K562 (cell line): ENCODE data around the gene SLC43A1. TPM values are rescaled to one million over a fixed set of nuclear protein-coding genes. Genes with fewer than 3 reads are reported as not detected.

Experiments
- ATAC-seq: fragments of 200-7000 bp; cut with Tn5 transposase; 3 replicates; pipeline ENCODE4 v1.9.1; 2020; ENCODE audit warnings: moderate library complexity
- BruUV-seq: library from RNA; stranded (reverse); fragments of 400-500 nt; replicated peaks from 2 replicates; lab custom pipeline; 2021; lab: Mats Ljungman, UMichigan
- CTCF ChIA-PET: fragments of 300-600 bp; formaldehyde crosslinking; extraction: SDS; loops from one replicate; lab custom pipeline; 2021; ENCODE audit warnings: low intra/inter-chr PET ratio; lab: Yijun Ruan, JAX
- POLR2A ChIA-PET: fragments of 300-600, 350-650 bp; sonication (Branson Sonifier 250); formaldehyde crosslinking; extraction: SDS; loops from one replicate; lab custom pipeline; 2021; ENCODE audit warnings: antibody characterized with exemption, inconsistent platforms; lab: Yijun Ruan, JAX
- DNase-seq, 4 experiments: peaks; one replicate each; pipeline versions ENCODE4 v3.0.0 to v3.0.0-alpha.2; 2011 to 2018; ENCODE audit warnings: low spot score in 3 of 4, mixed read lengths in 3 of 4; ENCODE audit errors: extremely low read depth in 1 of 4
- FAIRE-seq: peaks from 2 replicates; lab custom pipeline; 2011; peaks lifted over from hg19 to GRCh38; lab: Jason Lieb, UNC
- H2AFZ ChIP-seq: 2 replicates; pipeline ENCODE4 v1.6.0; 2011; ENCODE audit warnings: low read depth, low read length, control low read depth, inconsistent platforms
- H3K27ac ChIP-seq: fragments of 200-600 bp; 3 replicates; pipeline ENCODE4 v1.8.0; 2011; ENCODE audit warnings: low read depth, mild to moderate bottlenecking, control low read depth, inconsistent platforms, low read length, moderate library complexity, mixed read lengths; ENCODE audit errors: extremely low read depth
- H3K27me3 ChIP-seq, 2 experiments: fragments of 300-600 bp in 1 of 2; 2 replicates in 1 of 2; 3 replicates in 1 of 2; pipeline versions ENCODE4 v1.6.0 to v1.8.0; 2011; ENCODE audit warnings: inconsistent platforms in 2 of 2, low read length in 2 of 2, mild to moderate bottlenecking in 1 of 2, mixed read lengths in 1 of 2, moderate library complexity in 1 of 2; ENCODE audit not compliant: control insufficient read depth in 2 of 2, insufficient read depth in 2 of 2
- H3K36me3 ChIP-seq: fragments of 300-600 bp; 3 replicates; pipeline ENCODE4 v1.8.0; 2011; ENCODE audit warnings: mild to moderate bottlenecking, low read length, inconsistent platforms; ENCODE audit not compliant: control insufficient read depth, insufficient read depth
- H3K4me1 ChIP-seq, 2 experiments: fragments of 200-600 bp in 1 of 2; replicated peaks in 1 of 2; 2 replicates in 1 of 2; 3 replicates in 1 of 2; pipeline versions ENCODE4 v1.5.1 to v1.8.0; 2011; ENCODE audit warnings: inconsistent platforms in 2 of 2, low read length in 2 of 2, mild to moderate bottlenecking in 1 of 2, mixed read lengths in 1 of 2, moderate library complexity in 1 of 2; ENCODE audit not compliant: control insufficient read depth in 2 of 2, insufficient read depth in 2 of 2
- H3K4me2 ChIP-seq: 2 replicates; pipeline ENCODE4 v1.6.1; 2011; ENCODE audit warnings: low read length, control low read depth, inconsistent platforms, mixed read lengths; ENCODE audit not compliant: insufficient read depth
- H3K4me3 ChIP-seq: fragments of 200-600 bp; sonication (generic), shearing (Covaris generic); 2 replicates; pipeline ENCODE4 v1.5.1; 2016; ENCODE audit warnings: control low read depth, inconsistent platforms
- H3K79me2 ChIP-seq: fragments of 200-600 bp; 3 replicates; pipeline ENCODE4 v1.8.0; 2011; ENCODE audit warnings: low read length, inconsistent platforms; ENCODE audit not compliant: control insufficient read depth, insufficient read depth
- H3K9ac ChIP-seq, 2 experiments: 2 replicates each; pipeline versions ENCODE4 v1.6.0 to v1.6.1; 2011; ENCODE audit warnings: low read depth in 2 of 2, low read length in 2 of 2, control low read depth in 1 of 2, inconsistent platforms in 1 of 2, mild to moderate bottlenecking in 1 of 2, mixed read lengths in 1 of 2; ENCODE audit not compliant: insufficient read depth in 1 of 2
- H3K9me1 ChIP-seq: one replicate; pipeline ENCODE4 v1.6.0; 2011; ENCODE audit warnings: inconsistent platforms, mild to moderate bottlenecking, low read length, moderate library complexity; ENCODE audit not compliant: control insufficient read depth, insufficient read depth
- H3K9me3 ChIP-seq: replicated peaks from 2 replicates; pipeline ENCODE4 v1.5.1; 2011; ENCODE audit warnings: low read depth, low read length, inconsistent platforms; ENCODE audit not compliant: control insufficient read depth, insufficient read depth
- H4K20me1 ChIP-seq: replicated peaks from 2 replicates; pipeline ENCODE4 v1.6.1; 2011; ENCODE audit warnings: low read length, inconsistent platforms, mixed read lengths; ENCODE audit not compliant: control insufficient read depth, insufficient read depth
- EHMT2 ChIP-seq: fragments of 450-650 bp; IDR thresholded peaks from 2 replicates; pipeline ENCODE4 v1.6.1; 2018; ENCODE audit warnings: antibody characterized with exemption
- ELK1 ChIP-seq: sonication (generic); formaldehyde crosslinking; IDR thresholded peaks from 2 replicates; pipeline ENCODE4 v1.8.1; 2022; ENCODE audit warnings: missing genetic modification reagents
- KLF6 ChIP-seq: fragments of 250-450 bp; sonication (Bioruptor Pico); IDR thresholded peaks from 2 replicates; pipeline ENCODE4 v1.4.0; 2020; ENCODE audit warnings: mild to moderate bottlenecking, moderate library complexity, borderline replicate concordance
- MAFF ChIP-seq: IDR thresholded peaks from 2 replicates; pipeline ENCODE4 v1.6.1; 2012; ENCODE audit warnings: low read length, improper control_type of control experiment
- MED1 ChIP-seq: sonication (generic); formaldehyde crosslinking; IDR thresholded peaks from 2 replicates; pipeline ENCODE4 v1.8.1; 2023; ENCODE audit warnings: missing genetic modification reagents, borderline replicate concordance
- POLR2G ChIP-seq: fragments of 200-400 bp; formaldehyde crosslinking; IDR thresholded peaks from 2 replicates; pipeline ENCODE4 v1.6.1; 2017; ENCODE audit warnings: low read depth, mild to moderate bottlenecking, antibody characterized with exemption, low read length, moderate library complexity
- RBFOX2 ChIP-seq: fragments of 200-400 bp; formaldehyde crosslinking; IDR thresholded peaks from 2 replicates; pipeline ENCODE4 v1.6.1; 2017; ENCODE audit warnings: low read depth, mild to moderate bottlenecking, low read length, moderate library complexity
- STAT5B ChIP-seq: fragments of 250-450 bp; sonication (Bioruptor Pico); IDR thresholded peaks from 2 replicates; pipeline ENCODE4 v1.8.0; 2021; ENCODE audit warnings: mild to moderate bottlenecking, inconsistent platforms
- ZNF644 ChIP-seq: fragments of 200-800 bp; sonication (Bioruptor generic); IDR thresholded peaks from 2 replicates; pipeline ENCODE4 v1.6.1; 2016; ENCODE audit warnings: low read depth, missing genetic modification characterization, missing compliant biosample characterization
- WGBS: fragments of 100-300 bp; shearing (Covaris generic); methylation state at CpG from one replicate; pipeline ENCODE4 v1.1.6; 2016; ENCODE audit warnings: low coverage, mixed read lengths; ENCODE audit not compliant: insufficient coverage; ENCODE audit errors: missing lambda C conversion rate; 5-methylcytosine and 5-hydroxymethylcytosine counted together
- in situ Hi-C: fragments of 300-500 bp; cut with MboI; formaldehyde crosslinking; loops from 4 replicates; pipeline ENCODE4 v1.15.0; 2018; ENCODE audit warnings: inconsistent platforms, mixed read lengths
- intact Hi-C: fragments of 100-400 bp; cut with micrococcal nuclease; formaldehyde crosslinking; loops from 2 replicates; pipeline ENCODE4 v1.14.2; 2022
- polyA plus RNA-seq, 8 experiments: library from polyadenylated mRNA; depleted of rRNA in 4 of 8; stranded (reverse) in 5 of 8; unstranded in 3 of 8; fragments of >200 nt; fragmentation: Nextera tagmentation in 2 of 8; fragmentation: Illumina TruSeq in 1 of 8; extraction: Ambion mirVana in 2 of 8; extraction: Trizol in 1 of 8; gene quantifications; 2 replicates each; pipeline versions ENCODE4 v1.2.1 to v1.2.3, GENCODE V29; 2011 to 2014; ENCODE audit warnings: inconsistent platforms in 1 of 8, missing spikeins in 1 of 8
- total RNA-seq, 7 experiments: library from RNA; depleted of rRNA in 6 of 7; stranded (reverse); fragments of >200 nt in 6 of 7; fragmentation: Illumina TruSeq in 2 of 7; extraction: Trizol in 2 of 7; gene quantifications; 2 replicates each; pipeline versions ENCODE4 v1.2.1 to v1.2.3, GENCODE V29; 2011 to 2021; ENCODE audit warnings: low replicate concordance in 1 of 7

The SLC43A1 gene
- total and polyA plus RNA-seq, 9 of the 15 experiments (the other 6 are each of a cell fraction or from before 2014, with no cell fraction given) = 2.6 to 41.8 (median 24.6) TPM

GRCh38 chr11:57500926-57501325 lies 14.6 kb downstream of the SLC43A1 start:
- CTCF ChIA-PET = no interaction called here
- peaks cover 16 to 26% of the 10 kb centered on the region in 2 experiments for H3K4me1 ChIP-seq
- TF ChIP-seq RBFOX2 (peak; percentile 36; the same call in 1 of the 2 replicates), STAT5B (no peak), POLR2G (0 out of 2 replicates have a peak, but pooled peaks have one; percentile 37)

GRCh38 chr11:57500515-57500914 lies 15.0 kb downstream of the SLC43A1 start:
- ATAC-seq (peak; percentile 1; the same call in 1 of the 3 replicates), FAIRE-seq (no peak), DNase-seq (no peak)
- peaks cover 77% of the 10 kb centered on the region for H3K36me3 ChIP-seq
- H4K20me1 ChIP-seq = peaks cover 24% of the 10 kb centered on the region
- BruUV-seq = no TSS peak
- peaks cover 16 to 26% of the 10 kb centered on the region in 2 experiments for H3K4me1 ChIP-seq
- H3K27ac ChIP-seq = no peak overlapping the region; the same call in 2 of the 3 replicates
- no peak overlapping the region for H3K4me3 ChIP-seq
- POLR2A ChIA-PET = interaction anchor here (0.6 to 4.5 kb wide), 4 partner anchors 11 to 97 kb away, joined by 3 to 25 read pairs (median 3); partner anchors contain the start of gene SLC43A1
- H3K79me2 ChIP-seq = peaks cover 8% of the 10 kb centered on the region; the same call in 1 of the 3 replicates
- peak overlapping the region; percentile 71; the same call in 1 of the 2 replicates for H3K4me2 ChIP-seq
- CTCF ChIA-PET = no interaction called here
- peak overlapping the region in 1 of 2 experiments; percentile 11; a peak in 1 of 4 replicates for H3K9ac ChIP-seq
- no peaks in the 10 kb centered on the region for H3K9me1 ChIP-seq
- H3K27me3 ChIP-seq = no peaks in the 10 kb centered on the region
- TF ChIP-seq ZNF644 (tag) (no peak), ELK1 (no peak), EHMT2 (no peak), MED1 (CRISPR knock-in tag) (no peak), MAFF (no peak), KLF6 (no peak)
- WGBS = 92% methylated on average over 8 of the region's 8 CpGs
- H2AFZ ChIP-seq = no peak overlapping the region
- intact Hi-C loops = no loop called here
- no peaks in the 10 kb centered on the region for H3K9me3 ChIP-seq
- in situ Hi-C loops = no loop called here

More at GRCh38 chr11:57500926-57501325, 14.6 kb downstream of the SLC43A1 start:
- no TSS peak for BruUV-seq
- peaks cover 8% of the 10 kb centered on the region; the same call in 1 of the 3 replicates for H3K79me2 ChIP-seq
- in situ Hi-C loops (no loop called here), intact Hi-C loops (no loop called here)
- peaks cover 77% of the 10 kb centered on the region for H3K36me3 ChIP-seq
- H3K27ac ChIP-seq = no peak overlapping the region
- no peak for FAIRE-seq
- H3K4me3 ChIP-seq = no peak overlapping the region
- no peaks in the 10 kb centered on the region for H3K9me3 ChIP-seq
- no peak for DNase-seq
- POLR2A ChIA-PET = interaction anchor here (0.7 to 4.5 kb wide), 2 partner anchors 10 to 15 kb away, joined by 3 to 25 read pairs; partner anchors contain the start of gene SLC43A1
- peaks cover 24% of the 10 kb centered on the region for H4K20me1 ChIP-seq
- H3K4me2 ChIP-seq = no peak overlapping the region
- no peak overlapping the region for H2AFZ ChIP-seq
- WGBS = 86% methylated on average over 11 of the region's 15 CpGs
- H3K27me3 ChIP-seq = no peaks in the 10 kb centered on the region
- peak overlapping the region in 1 of 2 experiments; percentile 11; a peak in 2 of 4 replicates for H3K9ac ChIP-seq
- no peaks in the 10 kb centered on the region for H3K9me1 ChIP-seq
- ATAC-seq = no peak
